Hypothalamus (tissue), 51 donors: Measurements from ENCODE around the gene PNPLA5.
A peak's percentile ranks its signal among the peaks of the same experiment; 100 is the strongest.

ENCODE experiments used
- DNase-seq, 51 donors: peaks; one replicate each; lab custom pipeline; 2025; lab: John Stamatoyannopoulos, UW

PNPLA5 gene, protein sequence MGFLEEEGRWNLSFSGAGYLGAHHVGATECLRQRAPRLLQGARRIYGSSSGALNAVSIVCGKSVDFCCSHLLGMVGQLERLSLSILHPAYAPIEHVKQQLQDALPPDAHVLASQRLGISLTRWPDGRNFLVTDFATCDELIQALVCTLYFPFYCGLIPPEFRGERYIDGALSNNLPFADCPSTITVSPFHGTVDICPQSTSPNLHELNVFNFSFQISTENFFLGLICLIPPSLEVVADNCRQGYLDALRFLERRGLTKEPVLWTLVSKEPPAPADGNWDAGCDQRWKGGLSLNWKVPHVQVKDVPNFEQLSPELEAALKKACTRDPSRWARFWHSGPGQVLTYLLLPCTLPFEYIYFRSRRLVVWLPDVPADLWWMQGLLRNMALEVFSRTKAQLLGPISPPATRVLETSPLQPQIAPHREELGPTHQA

DNA sequence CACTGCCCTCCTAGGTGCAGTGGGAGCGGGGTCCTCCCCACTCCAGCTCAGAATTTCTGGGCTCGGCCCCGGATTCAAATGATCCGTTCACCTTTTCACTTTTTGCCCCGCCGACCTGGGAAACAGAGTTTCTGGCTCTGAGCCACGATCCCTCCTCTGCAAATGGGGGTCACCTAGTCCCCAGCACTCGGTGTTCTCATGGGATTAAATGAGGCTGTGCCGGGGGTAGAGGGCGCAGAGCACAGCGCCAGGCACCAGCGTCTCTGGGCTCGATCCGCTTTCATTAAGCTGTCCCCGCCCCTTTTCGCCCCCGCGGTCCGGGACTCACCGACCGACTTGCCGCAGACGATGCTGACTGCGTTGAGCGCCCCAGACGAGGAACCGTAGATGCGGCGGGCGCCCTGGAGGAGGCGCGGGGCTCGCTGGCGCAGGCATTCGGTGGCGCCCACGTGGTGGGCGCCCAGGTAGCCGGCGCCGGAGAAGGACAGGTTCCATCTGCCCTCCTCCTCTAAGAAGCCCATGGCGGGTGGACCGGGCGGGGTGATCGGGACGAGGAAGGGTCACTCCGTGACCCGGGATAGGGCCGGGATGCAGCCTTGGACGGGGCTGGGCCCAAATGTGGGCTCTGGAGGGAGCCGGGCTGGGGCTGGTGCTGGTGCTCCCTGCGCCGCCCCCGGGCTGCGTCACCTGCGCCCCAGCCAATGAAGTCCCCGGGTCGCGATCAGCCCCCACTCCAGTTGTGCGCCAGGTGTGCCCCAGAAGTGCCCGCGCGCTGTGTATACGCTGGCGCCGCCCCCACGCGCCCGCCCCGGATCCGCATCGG, at the start of gene PNPLA5:
Gene PNPLA5, minus strand, starts transcription at position 654 of the 823 bp plus-strand sequence. Its CDS starts 133 bp downstream, at position 521.
- DNase-seq = peak in 7 of 51 donors; percentile 4 to 46 (median 12)

DNA sequence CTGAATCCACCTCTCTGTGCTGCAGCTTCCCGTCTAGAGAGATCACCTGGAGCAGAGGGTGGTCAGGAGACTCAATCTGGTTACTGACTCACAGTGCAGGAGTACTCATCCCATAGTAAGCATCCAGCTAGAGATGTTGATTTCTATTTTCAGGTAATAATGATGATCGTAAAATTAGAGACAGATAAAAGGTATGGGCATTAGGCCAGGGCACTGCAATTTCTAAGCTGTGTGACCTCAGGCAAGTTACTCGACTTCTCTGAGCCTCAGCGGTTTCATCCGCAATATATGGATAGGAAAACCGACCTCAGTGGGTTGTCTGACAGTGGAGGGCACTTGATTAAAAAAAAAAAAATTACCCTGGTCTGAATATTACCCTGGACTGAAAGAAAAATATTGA, 49.6 kb upstream of the PNPLA5 start:
- DNase-seq = no peak

DNA sequence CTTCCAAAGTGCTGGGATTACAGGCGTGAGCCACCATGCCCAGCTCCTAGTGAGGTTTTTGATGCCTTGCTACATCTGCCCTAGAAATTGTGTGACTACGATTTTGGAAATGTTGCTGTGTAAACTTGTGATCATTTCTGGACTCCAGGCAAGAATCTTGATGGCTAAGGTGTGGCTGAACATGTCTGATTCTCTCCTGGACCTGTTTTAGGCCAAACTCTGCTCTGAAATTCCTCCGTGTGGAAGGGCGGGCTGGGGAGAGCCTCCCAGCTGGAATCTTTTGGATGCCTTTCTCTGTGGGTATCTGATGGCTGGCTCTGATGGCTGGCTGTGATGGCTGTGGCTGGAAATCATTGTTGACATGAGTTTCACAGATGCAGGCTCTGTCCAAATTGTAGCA, 40.0 kb upstream of the PNPLA5 start:
- no peak for DNase-seq

DNA sequence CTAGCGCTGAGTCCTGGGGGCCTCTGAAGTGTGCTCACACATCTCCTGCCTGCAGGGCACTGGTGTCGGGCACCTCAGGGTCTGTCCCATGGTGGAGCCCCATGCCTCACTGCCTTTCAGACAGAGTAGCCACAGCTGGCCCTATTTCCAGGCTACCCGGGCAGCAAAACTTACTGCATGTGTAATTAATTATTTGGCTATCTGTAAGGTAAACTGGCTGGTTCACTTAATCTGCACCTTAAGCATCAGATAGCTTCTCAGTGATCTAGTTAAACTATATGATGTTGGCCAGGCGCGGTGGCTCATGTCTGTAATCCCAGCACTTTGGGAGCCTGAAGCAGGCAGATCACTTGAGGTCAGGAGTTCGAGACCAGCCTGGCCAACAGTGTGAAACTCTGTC, 37.1 kb upstream of the PNPLA5 start:
- no peak for DNase-seq

DNA sequence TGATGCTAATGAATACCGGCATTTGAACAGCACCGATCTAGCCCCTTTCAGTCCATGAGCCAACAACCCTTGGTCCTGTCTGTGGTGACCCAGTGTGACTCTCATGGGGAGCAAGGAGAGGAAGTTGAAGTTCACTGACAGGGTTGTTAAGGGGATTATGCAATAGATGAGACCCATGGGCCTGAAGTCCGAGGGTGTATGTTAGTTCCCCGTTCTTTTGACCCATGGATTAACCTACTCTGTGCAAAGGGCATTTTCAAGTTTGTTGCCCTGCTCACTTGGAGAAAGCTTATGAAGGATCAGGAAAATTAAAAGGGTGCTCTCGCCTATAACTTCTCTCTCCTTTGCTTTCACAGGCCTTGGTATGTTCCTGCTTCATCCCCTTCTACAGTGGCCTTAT, 36.7 kb upstream of the PNPLA5 start:
- DNase-seq = no peak

DNA sequence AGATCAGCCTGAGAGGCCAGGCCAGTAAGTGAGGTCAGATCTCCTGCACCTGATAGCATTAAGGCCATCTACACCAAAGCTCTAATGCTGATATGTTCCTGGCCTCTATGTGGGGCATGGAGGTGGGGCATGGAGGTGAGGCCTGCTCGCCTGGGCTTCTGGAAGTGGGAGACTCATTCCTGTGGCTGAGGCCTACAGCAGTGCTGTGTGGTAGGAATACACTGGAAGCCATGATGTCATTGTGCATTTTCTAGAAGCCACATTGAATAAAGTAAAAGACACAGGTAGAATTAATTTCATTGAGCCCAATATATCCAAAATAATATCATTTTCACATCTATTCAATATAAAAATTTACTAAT, 34.5 kb upstream of the PNPLA5 start:
- DNase-seq = no peak

DNA sequence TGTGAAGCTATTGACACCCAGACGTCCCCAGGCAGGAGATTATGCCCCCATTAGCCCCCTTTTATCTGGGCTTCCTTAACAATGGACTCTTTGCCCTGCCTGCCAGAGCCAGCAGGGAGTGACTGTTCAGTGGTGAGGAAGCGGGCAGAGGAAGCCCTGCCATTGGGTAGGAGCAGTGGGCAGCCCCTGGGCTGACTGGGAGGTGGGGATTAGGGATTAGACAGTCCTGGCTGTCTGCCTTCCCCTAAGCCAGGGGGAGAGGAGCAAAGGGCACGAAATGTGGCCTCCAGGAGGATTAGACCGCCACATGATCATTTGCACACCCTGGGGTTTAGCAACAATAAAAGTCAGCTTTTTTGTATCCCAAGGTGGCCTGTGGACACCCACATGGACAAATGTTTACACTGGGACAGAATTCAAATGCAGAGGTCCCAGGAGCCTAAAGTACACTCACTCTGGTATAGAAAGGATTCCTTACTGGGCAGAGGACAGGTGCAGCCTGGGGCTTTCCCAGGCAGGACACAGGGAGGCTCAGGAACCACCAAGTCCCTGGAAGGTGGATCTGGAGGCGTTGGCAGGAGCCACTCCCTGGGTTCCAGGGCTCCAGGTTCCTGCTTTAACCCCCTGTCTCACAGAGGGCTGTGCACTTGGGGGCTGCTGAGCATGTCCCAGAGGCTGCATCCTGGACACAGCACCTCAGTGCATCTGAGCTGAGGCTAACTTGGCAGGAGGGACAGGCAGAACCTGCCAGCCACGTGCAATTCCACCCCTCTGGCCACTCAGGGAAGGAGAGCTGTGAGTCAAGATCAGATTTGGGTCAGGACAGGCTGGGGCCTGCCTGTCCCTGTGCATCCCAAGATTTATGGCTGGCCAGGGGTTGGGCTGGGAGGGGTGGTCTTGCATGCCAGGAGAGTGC, 33.9 kb upstream of the PNPLA5 start:
- peak in 8 of 51 donors; percentile 6 to 25 (median 14) for DNase-seq

DNA sequence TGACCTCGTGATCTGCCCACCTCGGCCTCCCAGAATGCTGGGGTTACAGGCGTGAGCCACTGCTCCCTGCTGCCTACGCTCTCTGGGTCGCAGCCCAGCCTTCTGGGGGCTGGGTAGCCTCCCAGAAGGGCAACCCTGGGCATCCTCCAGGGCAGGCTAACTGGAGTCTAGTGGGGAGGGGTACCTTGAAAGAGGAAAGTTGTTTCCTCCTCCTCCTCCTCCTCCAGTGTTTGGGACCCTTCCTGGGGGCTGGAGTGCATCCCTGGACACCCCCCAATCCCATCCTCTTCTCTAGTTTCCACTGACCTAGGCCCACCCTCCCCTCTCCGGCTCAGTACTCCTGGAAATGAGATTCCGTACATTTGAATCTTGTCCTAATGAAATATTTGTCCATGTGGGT, 33.1 kb upstream of the PNPLA5 start:
- no peak for DNase-seq

DNA sequence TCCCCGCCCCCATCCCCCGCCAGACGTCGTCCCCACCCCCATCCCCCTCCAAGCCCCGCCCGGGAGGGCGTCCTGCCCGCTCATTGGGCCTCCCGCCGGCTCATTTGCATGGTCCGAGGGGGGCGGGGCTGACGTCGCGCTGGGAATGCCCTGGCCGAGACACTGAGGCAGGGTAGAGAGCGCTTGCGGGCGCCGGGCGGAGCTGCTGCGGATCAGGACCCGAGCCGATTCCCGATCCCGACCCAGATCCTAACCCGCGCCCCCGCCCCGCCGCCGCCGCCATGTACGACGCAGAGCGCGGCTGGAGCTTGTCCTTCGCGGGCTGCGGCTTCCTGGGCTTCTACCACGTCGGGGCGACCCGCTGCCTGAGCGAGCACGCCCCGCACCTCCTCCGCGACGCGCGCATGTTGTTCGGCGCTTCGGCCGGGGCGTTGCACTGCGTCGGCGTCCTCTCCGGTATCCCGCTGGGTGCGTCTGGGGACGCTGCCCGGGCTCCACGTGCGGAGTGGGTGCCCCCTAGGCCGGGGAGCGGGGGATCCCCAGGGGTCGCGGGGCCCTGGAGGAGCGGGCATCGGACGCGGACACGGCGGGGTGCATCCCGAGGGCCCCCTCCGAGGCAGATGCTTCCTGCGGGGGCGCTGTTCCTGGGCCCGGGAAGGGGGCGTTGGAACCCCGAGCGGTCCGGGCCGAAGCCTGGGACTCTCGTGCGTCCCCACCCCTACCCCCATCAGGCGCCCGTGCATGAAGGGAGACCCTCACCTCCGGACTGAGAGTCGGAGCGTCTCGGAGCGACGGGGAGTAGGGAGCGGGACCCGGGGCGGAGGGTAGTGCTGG, 32.0 kb upstream of the PNPLA5 start, which contains the start of gene PNPLA3:
Gene PNPLA3, plus strand, starts transcription at position 175 of the 834 bp plus-strand sequence. Its CDS starts 107 bp downstream, at position 282.
- peak; percentile 11 to 95 (median 84) for DNase-seq

DNA sequence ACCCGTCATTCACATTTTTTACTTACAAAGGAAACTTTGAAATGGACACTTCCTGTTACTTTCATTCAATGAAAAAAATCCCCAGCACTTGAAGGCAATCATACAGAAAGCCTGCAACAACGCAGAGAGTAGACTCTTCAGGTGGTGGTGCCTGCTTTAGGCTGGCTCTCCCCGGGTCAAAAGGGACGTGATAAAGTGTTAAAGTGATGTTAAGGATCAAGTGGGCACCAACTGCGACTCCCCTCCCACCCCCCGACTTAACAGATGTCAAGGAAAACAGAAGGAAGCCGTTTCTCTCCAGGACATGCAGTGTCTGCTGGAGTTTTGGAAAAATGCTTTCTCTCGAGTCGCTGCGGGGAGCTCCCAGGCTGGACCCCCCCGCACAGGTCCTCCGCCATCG, 31.4 kb upstream of the PNPLA5 start:
- no peak for DNase-seq

DNA sequence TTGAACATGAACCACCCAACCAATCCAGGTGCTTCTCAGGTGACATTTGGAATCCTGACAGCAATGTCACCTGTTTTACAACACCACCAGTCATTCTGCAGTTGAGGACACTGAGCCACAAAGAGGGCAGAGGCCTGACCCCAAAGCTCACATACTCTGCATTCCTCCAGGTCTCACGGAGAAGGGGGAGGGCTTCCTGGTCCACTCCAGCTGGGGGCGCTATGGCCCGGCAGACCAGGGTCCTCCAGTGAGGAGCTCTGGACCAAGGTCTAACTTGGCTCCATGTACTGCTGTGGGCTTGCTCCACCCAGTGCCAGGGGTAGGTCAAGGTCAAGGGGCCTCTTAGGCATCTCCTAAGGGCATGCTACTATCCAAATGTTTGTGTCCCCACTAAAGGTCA, 30.3 kb upstream of the PNPLA5 start:
- DNase-seq = no peak

DNA sequence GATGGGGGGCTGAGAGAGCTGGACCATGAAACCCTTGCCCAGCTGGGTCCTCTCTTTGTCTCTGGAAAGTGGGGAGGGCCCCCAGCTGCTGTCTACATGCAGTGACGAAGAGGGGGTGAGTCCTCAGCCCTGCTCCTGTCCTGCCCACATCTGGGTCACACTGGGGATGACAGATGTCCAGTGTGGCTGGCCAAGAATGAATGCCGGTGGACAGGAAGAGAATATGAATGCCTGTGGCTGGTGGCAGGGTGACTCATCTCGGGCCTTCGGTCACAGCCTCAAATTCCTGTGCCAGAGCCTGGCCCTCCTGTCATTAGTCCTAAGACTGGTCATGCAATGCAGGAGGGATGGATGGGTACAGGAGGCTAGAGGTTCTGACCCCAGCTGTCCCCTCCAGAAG, 29.6 kb upstream of the PNPLA5 start:
- peak in 16 of 51 donors; percentile 9 to 69 (median 28) for DNase-seq

DNA sequence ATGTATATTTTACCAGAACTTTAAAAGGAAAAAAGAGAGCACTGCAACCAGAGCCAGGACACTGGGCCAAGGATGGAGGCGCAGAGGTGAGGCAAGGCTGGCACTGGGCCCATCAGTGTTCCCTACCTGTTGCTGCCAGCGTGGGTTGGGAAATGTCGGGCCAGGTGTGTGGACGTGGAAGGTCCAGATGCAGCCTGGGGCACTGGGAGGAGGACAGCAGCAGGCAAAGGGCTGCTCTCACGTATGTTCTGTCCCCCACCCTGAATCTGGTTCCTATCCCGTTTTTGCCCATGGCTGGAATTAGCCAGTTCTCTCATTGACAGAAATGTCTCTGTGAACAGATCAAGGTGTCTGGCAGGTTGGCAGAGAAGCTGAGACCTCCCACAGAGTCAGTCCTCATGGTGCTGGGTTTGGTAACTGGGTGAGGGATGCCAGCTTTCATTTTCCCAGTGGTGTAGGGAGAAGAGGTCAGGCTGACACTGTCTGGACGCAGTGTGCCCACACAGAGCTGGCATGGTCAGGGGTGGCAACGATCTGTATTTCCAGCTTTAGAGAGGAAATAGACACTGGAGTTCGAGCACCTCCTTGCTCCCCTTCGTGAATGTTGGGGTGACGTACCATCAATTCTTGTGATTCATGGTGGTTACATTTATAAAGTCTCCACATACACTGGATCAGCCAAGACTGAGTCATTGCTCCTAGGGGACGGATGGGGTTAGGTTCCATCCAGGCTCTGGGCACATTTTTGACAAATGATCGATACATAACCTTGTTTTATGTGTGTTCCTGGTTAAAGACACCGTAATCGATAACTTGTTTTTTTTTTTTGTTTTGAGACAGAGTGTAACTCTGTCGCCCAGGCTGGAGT, 27.5 kb upstream of the PNPLA5 start:
- DNase-seq = no peak

DNA sequence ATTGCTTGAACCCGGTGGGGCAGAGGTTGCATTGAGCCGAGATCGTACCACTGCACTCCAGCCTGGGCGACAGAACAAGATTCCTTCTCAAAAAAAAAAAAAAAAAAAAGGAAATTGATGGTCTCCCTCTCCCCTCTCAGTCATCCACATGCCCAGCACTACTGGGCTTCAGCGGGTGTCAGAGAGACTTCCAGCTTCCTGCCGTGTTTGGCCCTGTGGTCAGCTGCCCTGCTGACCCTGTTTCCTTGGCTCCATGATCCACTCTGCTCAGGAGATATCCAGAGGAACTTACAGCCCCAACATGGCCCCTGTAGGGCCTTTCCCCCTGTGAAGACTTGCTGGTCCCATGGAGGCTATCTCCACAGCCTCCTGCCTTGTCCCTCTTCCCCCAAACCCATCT, 25.7 kb upstream of the PNPLA5 start:
- no peak for DNase-seq

DNA sequence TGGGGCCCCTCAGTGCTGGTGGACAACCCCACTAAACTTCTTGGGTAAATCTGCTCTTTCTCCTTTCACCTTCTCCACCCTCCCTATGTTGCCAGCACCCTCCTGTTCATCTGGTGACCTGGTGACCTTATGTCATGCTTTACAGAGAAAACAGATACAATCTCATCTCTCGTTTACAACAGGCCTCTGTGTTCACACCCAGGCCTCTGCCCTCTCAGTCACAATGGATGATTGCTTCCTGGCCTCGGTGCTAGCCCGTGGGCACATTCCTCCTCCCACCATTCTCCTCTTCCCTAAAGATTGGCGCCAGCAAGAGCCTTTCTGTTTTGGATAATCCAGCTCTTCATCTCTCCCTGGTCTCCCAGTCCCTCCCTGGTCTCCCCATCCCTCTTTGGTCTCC, 19.5 kb upstream of the PNPLA5 start:
- DNase-seq = no peak

DNA sequence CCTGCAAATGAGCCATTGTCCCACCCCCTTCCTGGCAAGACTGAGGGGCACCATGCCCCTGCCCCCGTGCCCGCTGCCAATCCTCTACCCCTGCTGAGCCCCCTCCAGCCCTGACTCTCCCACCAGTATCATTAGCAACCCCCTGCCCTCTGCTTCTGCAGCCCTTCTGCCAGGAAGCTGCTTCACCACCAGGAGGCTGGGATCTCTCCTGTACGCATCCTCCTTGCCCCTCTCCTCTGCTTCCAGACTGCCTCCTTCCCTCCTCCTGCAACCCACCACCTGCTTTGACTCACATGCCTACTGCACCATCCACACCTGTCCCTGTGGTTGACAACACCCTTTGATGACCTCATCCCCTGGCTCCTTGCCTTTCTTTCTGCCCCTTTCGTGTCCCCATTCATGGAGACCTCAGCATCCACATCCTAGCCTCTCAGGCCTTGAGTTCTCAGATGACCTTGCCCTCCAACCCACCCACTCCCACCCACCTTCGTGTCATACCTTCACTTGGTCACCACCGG, 18.4 kb upstream of the PNPLA5 start:
- no peak for DNase-seq

DNA sequence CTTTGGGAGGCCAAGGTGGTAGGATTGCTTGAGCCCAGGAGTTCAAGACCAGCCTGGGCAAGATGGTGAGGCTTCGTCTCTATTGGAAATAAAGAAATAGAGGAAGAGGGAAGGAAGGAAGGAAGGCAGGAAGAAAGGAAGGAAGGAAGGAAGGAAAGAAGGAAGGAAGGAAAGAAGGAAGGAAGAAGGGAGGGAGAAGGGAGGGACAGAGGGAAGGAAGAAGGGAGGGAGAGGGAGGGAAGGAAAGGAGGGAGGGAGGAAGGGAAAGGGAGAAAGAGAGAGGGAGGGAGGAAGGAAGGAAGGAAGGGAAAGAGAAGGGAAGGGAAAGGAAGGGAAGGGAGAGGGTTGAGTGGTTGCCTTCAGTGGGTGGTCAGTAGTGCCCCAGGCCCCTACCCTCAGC, 17.9 kb upstream of the PNPLA5 start:
- DNase-seq = no peak

DNA sequence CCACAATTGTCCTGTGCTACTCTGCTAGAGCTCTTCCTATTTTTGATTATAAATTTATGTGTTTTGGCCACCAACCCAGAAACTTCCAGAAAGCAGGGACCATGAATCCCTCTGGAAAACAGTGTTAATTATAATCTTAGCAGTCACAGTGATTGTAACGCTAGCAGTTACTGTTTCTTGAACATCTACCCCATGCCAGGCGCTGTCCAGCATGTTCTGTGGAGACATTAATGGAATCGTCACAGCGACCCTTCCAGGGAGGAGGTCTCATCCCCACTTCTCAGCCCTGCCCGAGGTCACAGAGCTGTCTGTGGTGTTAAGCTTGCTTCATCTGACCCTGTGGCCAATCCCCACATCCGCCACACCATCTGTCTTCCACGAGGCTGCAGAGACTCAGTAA, 13.9 kb upstream of the PNPLA5 start:
- DNase-seq = no peak

DNA sequence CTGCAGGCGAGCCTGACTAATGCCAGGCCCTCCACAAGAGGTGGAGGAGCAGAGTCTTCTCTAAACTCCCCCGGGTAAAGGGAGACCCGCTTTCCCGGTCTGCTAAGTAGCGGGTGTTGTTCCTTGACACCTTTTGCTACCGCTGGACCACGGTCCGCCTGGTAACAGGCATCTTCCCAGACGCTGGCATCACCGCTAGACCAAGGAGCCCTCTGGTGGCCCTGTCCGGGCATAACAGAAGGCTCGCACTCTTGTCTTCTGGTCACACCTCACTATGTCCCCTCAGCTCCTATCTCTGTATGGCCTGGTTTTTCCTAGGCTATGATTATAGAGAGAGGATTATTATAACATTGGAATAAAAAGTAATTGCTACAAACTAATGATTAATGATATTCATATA, 12.6 kb upstream of the PNPLA5 start:
- peak in 2 of 51 donors; percentile 27 to 48 for DNase-seq
